GM12873 (cell line): ENCODE data around the gene SDC3.

Experiments used
- CTCF ChIP-seq: IDR thresholded peaks from 2 replicates; pipeline ENCODE4 v1.5.1; 2012; ENCODE audit warnings: low read depth, mild to moderate bottlenecking, moderate library complexity, low read length, control low read depth; ENCODE audit not compliant: insufficient read depth; ENCODE audit errors: missing control alignments

Gene SDC3

GRCh38 chr1:30867537-30867936 lies 41.0 kb downstream of the SDC3 start:
- no peak for TF ChIP-seq CTCF

- no peak for TF ChIP-seq CTCF
Observed at GRCh38 chr1:30866594-30866993, 42.0 kb downstream of the SDC3 start.

GRCh38 chr1:30864681-30865080 lies 43.9 kb downstream of the SDC3 start:
- no peak for TF ChIP-seq CTCF

GRCh38 chr1:30863858-30864604 lies 44.5 kb downstream of the SDC3 start:
- no peak for TF ChIP-seq CTCF

GRCh38 chr1:30860320-30860652 lies 48.3 kb downstream of the SDC3 start:
- no peak for TF ChIP-seq CTCF

GRCh38 chr1:30857964-30858363 lies 50.6 kb downstream of the SDC3 start:
- no peak for TF ChIP-seq CTCF

- no peak for TF ChIP-seq CTCF
Observed at GRCh38 chr1:30857062-30857461, 51.5 kb downstream of the SDC3 start.

GRCh38 chr1:30856260-30856790 lies 52.2 kb downstream of the SDC3 start:
- TF ChIP-seq CTCF = no peak
